ENCODE measurements around the gene NUDT4. TPM values are rescaled to one million over a fixed set of nuclear protein-coding genes. Genes with fewer than 3 reads are reported as not detected.
"Not testable (repeated sequence)": the region's sequence is repeated elsewhere in the genome, so short reads cannot be mapped to it uniquely, and the experiment has no call there.

NUDT4 gene
- total RNA-seq, 1 donor from 2014 or later, result 37.1 TPM

DNA sequence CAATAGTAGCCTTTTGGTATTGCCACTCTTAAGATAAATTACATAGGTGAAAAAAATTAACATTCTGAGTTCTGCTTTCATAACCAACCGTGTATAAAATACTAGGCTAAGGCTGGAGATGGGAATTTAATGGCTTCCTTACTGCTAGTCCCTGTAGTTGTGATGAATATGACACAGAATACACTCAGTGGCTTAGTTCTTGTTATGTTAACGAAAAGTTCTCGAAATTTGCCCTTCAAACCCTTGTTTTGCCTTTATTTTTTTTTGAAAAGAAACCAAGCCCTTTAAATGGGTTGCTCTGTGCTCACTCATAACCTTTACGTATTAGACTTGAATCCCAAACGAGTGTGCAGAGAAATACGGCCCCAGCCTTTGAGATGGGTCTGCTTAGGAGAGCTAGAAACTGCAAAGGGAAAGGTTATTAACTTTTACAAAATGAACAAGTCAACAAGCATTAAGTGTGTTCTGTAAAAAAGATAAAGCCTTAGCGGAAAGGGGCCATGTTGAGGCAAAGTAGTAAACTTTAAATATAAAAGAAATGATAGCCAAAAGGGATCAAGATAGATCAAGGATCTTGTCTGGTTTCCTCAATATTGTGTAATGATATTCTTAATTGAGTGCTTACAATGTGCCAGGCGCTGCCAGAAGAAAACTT lies 1.7 kb downstream of the NUDT4 start:
- intact Hi-C loops (cut with DNase I), result no loop called here

DNA sequence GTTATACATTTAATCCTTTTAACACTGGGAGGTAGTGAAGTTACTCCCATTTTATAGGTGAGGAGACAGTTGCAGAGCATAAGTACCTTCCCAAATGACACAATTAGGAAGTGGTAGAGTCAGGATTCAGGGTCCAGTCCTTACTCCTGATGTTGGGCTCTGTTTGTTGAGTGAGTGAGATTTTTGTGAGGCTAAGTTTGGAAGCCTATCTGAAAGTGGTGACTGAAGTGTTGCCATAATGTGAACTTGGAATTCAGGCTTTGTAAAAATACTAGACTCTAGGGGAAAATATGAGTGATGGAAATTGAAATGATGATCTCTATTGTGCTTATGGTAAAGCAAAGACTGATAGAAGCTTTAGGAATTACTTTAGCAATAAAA lies 2.2 kb downstream of the NUDT4 start:
- peaks cover 73% of the 10 kb centered on the region for H3K4me1 ChIP-seq
- no peak for TF ChIP-seq CTCF (IDR thresholded peaks at IDR 0.05)
- no peak for TF ChIP-seq POLR2AphosphoS5 (IDR thresholded peaks at IDR 0.05; ENCODE audit: insufficient read depth in 1 of 2, low read depth in 1 of 2)
- TF ChIP-seq POLR2A (IDR thresholded peaks at IDR 0.05), result no peak
- intact Hi-C loops (cut with DNase I), result no loop called here

More for the DNA sequence above, 1.7 kb downstream of the NUDT4 start:
- Histone ChIP-seq H3K27ac (peak overlapping the region; percentile 91), H3K27me3 (no peaks in the 10 kb centered on the region), H3K4me1 (peaks cover 68% of the 10 kb centered on the region), H3K36me3 (no peaks in the 10 kb centered on the region), H3K9me3 (no peaks in the 10 kb centered on the region), H3K4me3 (peak overlapping the region; percentile 76)
- no peak for DNase-seq (ENCODE audit: extremely low spot score in 2 of 2)
- TF ChIP-seq CTCF (IDR thresholded peaks at IDR 0.05) (no peak), POLR2AphosphoS5 (IDR thresholded peaks at IDR 0.05; ENCODE audit: insufficient read depth in 1 of 2, low read depth in 1 of 2) (no peak), POLR2A (IDR thresholded peaks at IDR 0.05) (no peak)

DNA sequence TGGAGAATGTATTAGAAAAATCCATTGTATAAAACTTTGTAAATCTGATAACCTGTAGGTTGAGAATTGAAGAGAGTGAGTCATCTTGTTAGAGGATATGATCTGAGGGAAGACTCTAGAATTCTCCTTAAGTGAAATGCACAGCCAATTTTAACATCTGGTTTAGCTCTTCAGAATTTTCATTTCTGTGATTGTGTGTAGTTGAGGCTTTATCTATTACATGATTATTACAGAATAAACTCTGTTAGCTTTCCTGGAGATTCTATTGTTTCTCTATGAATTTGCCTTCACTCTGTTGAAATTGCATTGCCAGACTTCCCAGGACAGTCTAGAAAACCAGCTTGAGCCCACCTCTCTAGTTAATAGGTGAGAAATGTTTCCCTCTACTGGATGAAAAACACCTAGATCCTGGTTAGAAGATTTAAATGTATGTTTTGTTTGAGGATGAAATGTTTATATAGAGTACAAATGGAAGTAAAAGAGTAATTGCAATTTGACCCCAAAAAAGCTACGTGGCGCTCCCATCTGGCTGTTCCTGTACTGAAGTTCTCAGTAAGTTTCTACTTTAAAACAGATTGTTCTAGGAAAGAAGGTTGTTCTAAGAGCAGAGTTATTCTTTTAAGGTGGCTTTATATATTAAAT lies 2.9 kb downstream of the NUDT4 start:
- DNase-seq (ENCODE audit: extremely low spot score in 2 of 2), result no peak
- peak overlapping the region; percentile 91 for H3K27ac ChIP-seq

More for the DNA sequence above, 2.2 kb downstream of the NUDT4 start:
- H3K27ac ChIP-seq, result peak overlapping the region; percentile 91
- no peak for DNase-seq (ENCODE audit: extremely low spot score in 2 of 2)
- peak overlapping the region; percentile 76 for H3K4me3 ChIP-seq
- H3K27me3 ChIP-seq, result no peaks in the 10 kb centered on the region
- no peaks in the 10 kb centered on the region for H3K36me3 ChIP-seq
- H3K9me3 ChIP-seq, result no peaks in the 10 kb centered on the region

GRCh38 chr12:93381161-93381975 lies 3.6 kb downstream of the NUDT4 start:
- intact Hi-C loops (cut with DNase I), result no loop called here
- Histone ChIP-seq H3K9me3 (no peaks in the 10 kb centered on the region), H3K27me3 (no peaks in the 10 kb centered on the region), H3K36me3 (no peaks in the 10 kb centered on the region), H3K27ac (peak overlapping the region; percentile 91), H3K4me3 (peak overlapping the region in 1 of 2 donors; percentile 76), H3K4me1 (peaks cover 74% of the 10 kb centered on the region)
- no peak for TF ChIP-seq POLR2AphosphoS5 (IDR thresholded peaks at IDR 0.05; ENCODE audit: insufficient read depth in 1 of 2, low read depth in 1 of 2)
- TF ChIP-seq POLR2A (IDR thresholded peaks at IDR 0.05), result no peak
- TF ChIP-seq CTCF (IDR thresholded peaks at IDR 0.05), result no peak
- DNase-seq (ENCODE audit: extremely low spot score in 2 of 2), result no peak

More for the DNA sequence above, 2.9 kb downstream of the NUDT4 start:
- intact Hi-C loops (cut with DNase I), result no loop called here
- H3K4me1 ChIP-seq, result peaks cover 76% of the 10 kb centered on the region
- TF ChIP-seq POLR2A (IDR thresholded peaks at IDR 0.05) (no peak), POLR2AphosphoS5 (IDR thresholded peaks at IDR 0.05; ENCODE audit: insufficient read depth in 1 of 2, low read depth in 1 of 2) (peak in 1 of 2 donors; percentile 35), CTCF (IDR thresholded peaks at IDR 0.05) (no peak)
- H3K27me3 ChIP-seq, result no peaks in the 10 kb centered on the region
- H3K36me3 ChIP-seq, result no peaks in the 10 kb centered on the region
- H3K4me3 ChIP-seq, result peak overlapping the region; percentile 76
- no peaks in the 10 kb centered on the region for H3K9me3 ChIP-seq

- H3K36me3 ChIP-seq; H3K27me3 ChIP-seq; intact Hi-C loops (cut with DNase I); DNase-seq (ENCODE audit: extremely low spot score in 2 of 2); H3K9me3 ChIP-seq; H3K27ac ChIP-seq: not testable (repeated sequence)
- H3K4me1 ChIP-seq, result peaks cover 72% of the 10 kb centered on the region
- peak overlapping the region in 1 of 2 donors; percentile 76 for H3K4me3 ChIP-seq
These were observed 4.3 kb downstream of the NUDT4 start for GRCh38 chr12:93381976-93382437.

Data from vagina (tissue), 2 donors.